ENCODE results near the gene LAMA5.

- TF ChIP-seq YY1 (IDR thresholded peaks at IDR 0.05; ENCODE audit: extremely low read depth, insufficient replicate concordance, low read depth, low read length) (no peak), JUND (IDR thresholded peaks at IDR 0.05) (no peak), EZH2phosphoT487 (IDR thresholded peaks at IDR 0.05; ENCODE audit: borderline replicate concordance) (no peak), CTCF (IDR thresholded peaks at IDR 0.05 in 2 of 3, conservative IDR thresholded peaks at IDR 0.05 in 1 of 3; ENCODE audit: borderline replicate concordance in 1 of 3, insufficient read depth in 1 of 3, low read depth in 2 of 3, low read length in 2 of 3) (no peak), EZH2 (IDR thresholded peaks at IDR 0.05) (no peak), POLR2A (IDR thresholded peaks at IDR 0.05; ENCODE audit: borderline replicate concordance, extremely low read depth, insufficient read depth, insufficient read length) (no peak), MAX (IDR thresholded peaks at IDR 0.05) (no peak), CEBPB (IDR thresholded peaks at IDR 0.05; ENCODE audit: low read depth) (no peak), ZBTB33 (IDR thresholded peaks at IDR 0.05; ENCODE audit: extremely low read depth, insufficient replicate concordance, low read length) (no peak), SIN3A (IDR thresholded peaks at IDR 0.05; ENCODE audit: low read depth) (no peak), SRF (IDR thresholded peaks at IDR 0.05; ENCODE audit: low read depth) (no peak)
These were observed 86.8 kb downstream of the LAMA5 start for GRCh38 chr20:62280303-62280702.
